HuH-7 (cell line): ENCODE data around the gene VWA3B.

Experiments
- DNase-seq: peaks from one replicate; pipeline ENCODE4 v3.0.0; 2011; ENCODE audit warnings: low spot score

Gene VWA3B

DNA sequence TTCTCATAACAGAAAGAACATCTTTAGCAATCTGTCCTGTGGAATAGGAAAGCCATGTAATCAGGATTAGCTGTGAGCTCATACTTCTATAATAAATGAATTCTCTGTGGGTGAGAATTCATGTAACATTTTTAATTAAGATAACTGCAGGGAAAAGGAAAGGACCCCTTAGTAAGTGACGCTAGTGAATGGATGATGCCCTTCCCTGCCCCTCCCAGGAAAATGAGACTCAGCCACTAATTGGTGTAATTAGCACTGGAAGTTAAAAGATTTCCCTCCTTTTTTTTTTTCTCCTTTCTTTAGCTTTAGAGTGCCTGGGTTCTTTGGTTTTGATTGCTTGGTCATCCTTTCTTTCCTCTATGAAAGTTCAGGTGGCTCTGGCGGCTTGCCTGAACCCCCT, 90.3 kb downstream of the VWA3B start:
- DNase-seq = no peak

DNA sequence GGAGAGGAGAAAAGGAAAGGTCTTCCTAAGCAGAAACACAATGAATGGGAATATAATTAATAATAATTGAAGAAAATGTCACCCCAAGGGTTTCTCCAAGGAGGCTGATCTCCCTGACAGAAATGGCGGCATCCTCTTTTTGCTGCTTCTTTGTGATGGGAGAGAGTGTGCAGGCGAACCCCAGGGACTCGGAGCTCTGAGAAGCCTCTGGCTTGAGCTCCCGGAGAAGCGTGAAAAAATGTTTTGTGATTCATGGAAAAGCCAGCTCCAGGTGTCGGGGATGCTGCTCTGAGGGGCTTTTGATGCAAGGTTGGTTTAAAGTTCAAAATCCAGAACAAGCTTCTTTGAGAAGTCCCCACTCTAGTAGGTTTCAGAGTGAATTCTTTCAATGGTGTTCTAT, 91.0 kb downstream of the VWA3B start:
- no peak for DNase-seq

DNA sequence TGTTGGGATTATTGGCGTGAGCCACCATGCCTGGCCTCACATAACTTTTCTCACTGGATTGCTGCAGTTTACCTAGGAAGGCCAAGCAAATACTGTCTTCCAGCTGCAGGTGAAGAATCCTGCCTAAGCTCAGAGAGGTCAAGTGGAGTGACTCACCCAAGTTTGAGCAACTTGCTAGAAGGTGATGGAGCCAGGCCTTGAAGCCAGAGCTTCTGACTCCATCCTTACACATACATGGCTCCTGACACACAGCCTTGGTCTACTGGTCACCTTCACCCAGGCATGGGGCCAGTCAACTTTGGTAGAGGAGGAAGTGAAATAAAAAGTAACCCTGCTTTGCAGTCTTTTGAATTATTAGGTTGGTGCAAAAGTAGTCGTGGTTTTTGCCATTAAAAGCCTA, 93.5 kb downstream of the VWA3B start:
- no peak for DNase-seq

GRCh38 chr2:98181346-98181745, 94.4 kb downstream of the VWA3B start:
- no peak for DNase-seq

DNA sequence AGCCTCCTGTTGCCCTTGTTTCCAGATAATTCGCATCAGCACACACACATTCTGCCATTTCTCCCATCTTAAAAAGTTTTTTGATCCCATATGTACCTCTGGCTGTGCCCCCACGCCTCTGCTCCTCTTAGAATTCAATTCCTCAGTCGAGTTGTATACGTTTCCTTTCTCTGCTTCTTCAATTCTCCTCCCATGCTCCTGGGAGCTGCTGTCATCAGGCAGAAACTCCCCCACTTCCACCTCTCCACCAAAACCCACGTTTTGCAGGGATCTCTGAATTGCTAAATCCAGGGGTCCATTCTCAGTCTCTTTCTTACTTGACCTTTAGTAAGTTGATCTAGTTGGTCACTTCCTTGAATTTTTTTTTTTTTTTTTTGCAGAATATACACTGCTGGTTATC, 98.8 kb downstream of the VWA3B start:
- no peak for DNase-seq

- no peak for DNase-seq
These were observed 100.2 kb downstream of the VWA3B start for GRCh38 chr2:98187194-98187593.

GRCh38 chr2:98188351-98189046, 101.5 kb downstream of the VWA3B start:
- DNase-seq = no peak

DNA sequence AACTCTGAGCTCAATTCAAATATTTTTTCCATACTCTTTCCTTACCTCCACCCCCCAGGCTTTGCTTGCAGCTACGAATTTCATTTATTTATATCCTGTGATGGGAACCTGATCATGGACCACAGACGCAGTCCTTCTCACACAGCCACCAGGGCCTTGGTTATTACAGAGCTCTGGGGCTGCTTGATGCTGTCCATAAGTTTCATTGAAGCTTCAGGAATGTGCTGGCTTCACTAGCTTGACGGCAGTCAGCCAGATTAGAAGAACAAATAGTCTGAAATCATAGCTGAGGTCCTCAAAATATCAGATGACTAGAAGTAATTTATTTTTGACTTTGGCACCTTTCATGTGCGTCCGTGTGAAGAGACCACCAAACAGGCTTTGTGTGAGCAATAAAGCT, 104.9 kb downstream of the VWA3B start:
- no peak for DNase-seq

GRCh38 chr2:98201576-98201975, 114.6 kb downstream of the VWA3B start:
- DNase-seq = no peak

DNA sequence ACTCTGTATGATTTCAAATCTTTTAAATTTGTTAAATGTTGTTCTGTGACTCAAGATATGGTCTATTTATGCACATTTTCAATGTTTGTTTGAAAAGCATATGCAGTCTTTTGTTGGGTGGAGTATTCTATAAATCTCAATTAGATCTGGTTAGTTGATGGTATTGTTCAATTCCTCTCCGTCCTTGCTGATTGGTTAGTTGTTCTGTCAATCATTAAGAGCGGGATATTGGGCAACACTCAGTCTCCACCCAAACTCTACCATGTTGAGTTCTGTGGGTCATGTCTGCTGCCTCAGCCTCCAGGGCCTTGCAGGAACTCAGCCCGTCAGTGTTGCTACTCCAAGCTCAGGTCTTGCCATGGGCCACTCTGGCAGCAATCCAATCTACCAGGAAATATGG, 118.9 kb downstream of the VWA3B start:
- no peak for DNase-seq

DNA sequence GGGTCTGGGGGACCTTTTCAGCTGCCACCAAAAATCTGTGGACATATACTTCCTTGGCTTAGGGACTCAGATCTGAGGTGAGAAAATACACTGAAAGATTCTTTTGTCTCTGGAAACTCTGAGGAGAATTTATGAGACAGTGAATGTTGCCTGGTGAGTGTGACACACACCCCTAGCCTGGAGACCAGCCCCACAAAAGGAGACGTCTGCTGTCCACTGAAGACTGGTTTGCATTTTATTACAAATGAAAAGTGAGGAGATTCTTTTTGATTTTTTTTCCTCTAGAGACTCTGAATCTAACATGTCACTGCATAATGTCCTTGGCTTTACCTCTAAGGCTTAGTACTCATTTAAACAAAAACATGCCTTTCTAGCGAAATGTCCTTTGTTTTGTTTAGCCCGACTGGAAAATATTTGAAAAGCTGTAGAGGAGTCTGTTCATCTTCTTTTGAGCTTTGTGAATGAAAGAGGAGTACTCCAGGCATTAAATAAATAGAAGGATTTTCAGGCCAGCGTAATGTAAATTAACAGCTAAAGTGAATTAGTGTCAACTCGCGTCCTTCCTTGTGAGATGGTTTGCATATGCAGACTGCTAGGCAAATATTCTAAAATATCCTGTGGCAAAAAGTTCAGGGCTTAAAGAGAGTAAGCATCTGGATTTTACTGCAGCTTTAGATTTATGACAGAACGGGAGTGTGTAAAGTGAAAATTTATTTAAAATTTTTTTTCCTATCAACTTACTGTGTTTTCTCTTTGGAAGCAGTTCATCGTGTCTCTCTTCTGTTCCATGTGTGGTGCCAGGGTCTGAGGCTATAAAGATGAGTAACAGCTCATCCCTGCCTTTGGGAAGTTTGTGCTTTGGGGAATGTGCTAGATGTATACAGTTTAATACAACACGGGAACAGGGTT, 125.4 kb downstream of the VWA3B start:
- no peak for DNase-seq

GRCh38 chr2:98216616-98217015, 129.6 kb downstream of the VWA3B start:
- no peak for DNase-seq

GRCh38 chr2:98219152-98219551, 132.2 kb downstream of the VWA3B start:
- no peak for DNase-seq

DNA sequence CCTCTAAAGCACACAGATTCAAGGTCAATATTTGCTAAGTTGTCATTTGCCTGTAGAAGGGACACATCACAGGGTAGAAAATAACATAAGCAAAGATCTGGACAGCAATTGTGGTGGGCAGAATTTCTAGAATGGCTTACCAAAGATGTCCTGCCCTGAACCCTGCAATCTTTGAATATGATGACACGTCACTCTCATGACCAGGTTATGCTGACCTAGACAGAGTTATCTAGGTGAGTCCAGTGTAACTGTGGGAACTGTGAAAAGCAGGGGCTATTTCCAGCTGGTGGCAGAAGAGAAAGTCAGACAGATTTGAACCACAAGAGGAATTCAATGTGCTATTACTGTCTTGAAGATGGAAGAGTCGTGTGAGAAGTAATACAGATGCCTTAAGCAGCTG, 147.0 kb downstream of the VWA3B start:
- no peak for DNase-seq

- DNase-seq = no peak
These were observed 147.8 kb downstream of the VWA3B start for GRCh38 chr2:98234776-98235175.

- DNase-seq = no peak
These were observed 150.0 kb downstream of the VWA3B start for GRCh38 chr2:98236935-98237334.

DNA sequence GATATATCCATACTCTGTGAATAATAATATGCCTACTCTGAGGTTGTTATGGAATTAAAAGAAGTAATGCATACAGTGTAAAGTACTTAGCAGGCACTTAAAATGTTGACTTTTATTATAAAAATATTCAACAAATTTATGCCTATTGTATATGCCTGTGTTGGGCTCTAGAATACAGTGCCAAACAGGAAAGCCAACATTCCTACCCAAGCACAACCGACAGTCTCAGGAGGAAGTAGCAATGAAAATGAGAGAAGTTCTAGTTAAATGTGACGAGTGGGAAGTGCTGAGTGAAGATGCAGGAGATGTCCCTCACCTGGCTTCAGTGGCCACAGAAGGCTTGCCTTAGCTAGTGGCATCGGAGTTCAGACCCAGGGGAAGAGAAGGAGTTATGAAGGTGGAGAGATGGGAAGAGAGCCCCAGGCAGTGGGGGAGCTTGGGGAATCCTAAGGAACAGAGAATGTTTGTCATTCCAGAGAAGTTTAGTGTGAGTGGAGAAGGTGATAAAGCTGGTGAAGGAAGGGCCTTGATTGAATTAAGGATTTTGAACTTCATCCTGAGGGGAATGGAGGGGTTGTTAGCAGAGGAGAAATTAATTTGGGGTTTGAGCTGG, 153.9 kb downstream of the VWA3B start:
- DNase-seq = no peak

- DNase-seq = no peak
These were observed 154.6 kb downstream of the VWA3B start for GRCh38 chr2:98241592-98241991.

DNA sequence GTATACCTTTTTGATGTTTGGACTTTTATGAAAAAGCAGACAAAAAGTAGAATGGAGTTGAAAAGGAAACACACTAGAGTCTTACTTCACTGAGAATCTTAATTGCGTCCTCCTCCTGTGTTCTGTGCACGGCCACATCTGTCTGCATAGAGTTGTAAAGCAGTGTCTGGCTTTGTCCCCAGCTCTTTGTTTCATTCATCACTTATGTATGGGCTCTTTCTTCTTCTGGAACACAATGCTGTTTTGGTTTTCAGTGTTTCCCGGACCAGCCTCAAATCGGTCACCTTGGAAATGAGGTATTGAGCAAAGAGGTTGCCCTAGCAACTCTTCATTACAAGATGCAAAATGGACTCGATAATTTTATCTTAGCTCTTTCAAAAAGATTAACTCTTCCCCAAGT, 155.0 kb downstream of the VWA3B start:
- DNase-seq = no peak

DNA sequence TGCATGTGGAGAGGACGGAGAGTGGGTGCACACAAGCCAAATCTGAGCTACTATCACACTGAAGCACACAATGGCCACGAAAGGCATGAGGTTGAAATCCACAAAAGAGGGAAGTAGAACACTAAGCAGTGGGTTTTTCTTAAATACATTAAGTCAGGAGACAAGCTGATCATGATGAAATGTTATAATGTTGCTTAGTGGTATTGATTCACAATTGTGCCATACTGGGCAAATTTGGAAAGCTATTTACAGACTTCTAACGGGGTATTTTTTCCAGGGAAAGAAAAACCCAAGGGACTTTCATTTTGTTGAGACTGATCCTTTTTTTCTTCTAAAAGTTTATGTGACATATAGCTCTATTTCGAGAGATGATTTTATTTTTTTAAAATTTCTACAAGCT, 158.5 kb downstream of the VWA3B start:
- no peak for DNase-seq

GRCh38 chr2:98247383-98247782, 160.4 kb downstream of the VWA3B start:
- no peak for DNase-seq

GRCh38 chr2:98252038-98252773, 165.2 kb downstream of the VWA3B start:
- DNase-seq = no peak
